ACC112 (cell line): Measurements from ENCODE around the gene UPK1A.

Source experiments
- H2AFZ ChIP-seq: fragments of 200-600 bp; sonication (generic); one replicate; pipeline ENCODE4 v1.6.0; 2017; ENCODE audit warnings: antibody characterized with exemption, low read length; ENCODE audit not compliant: unreplicated experiment
- H3K27ac ChIP-seq: fragments of 200-600 bp; sonication (generic); 2 replicates; pipeline ENCODE4 v1.5.1; 2014; ENCODE audit warnings: low read depth, mild to moderate bottlenecking, antibody characterized with exemption, low read length, moderate library complexity
- H3K27me3 ChIP-seq: fragments of 200-600 bp; sonication (generic); 2 replicates; pipeline ENCODE4 v1.6.1; 2014; ENCODE audit warnings: mild to moderate bottlenecking, antibody characterized with exemption, low read length, moderate library complexity, mixed read lengths; ENCODE audit not compliant: insufficient read depth
- H3K36me3 ChIP-seq: fragments of 200-600 bp; sonication (generic); 2 replicates; pipeline ENCODE4 v1.6.1; 2016; ENCODE audit warnings: mild to moderate bottlenecking, antibody characterized with exemption, low read length, moderate library complexity, mixed read lengths; ENCODE audit not compliant: insufficient read depth
- H3K4me1 ChIP-seq: fragments of 200-600 bp; sonication (generic); one replicate; pipeline ENCODE4 v1.6.1; 2016; ENCODE audit warnings: low read length, mixed read lengths; ENCODE audit not compliant: insufficient read depth, unreplicated experiment, control insufficient read depth
- H3K4me3 ChIP-seq: fragments of 200-600 bp; sonication (generic); 2 replicates; pipeline ENCODE4 v1.5.1; 2014; ENCODE audit warnings: mild to moderate bottlenecking, low read depth, low read length
- H3K79me2 ChIP-seq: fragments of 200-600 bp; sonication (generic); one replicate; pipeline ENCODE4 v1.6.0; 2016; ENCODE audit warnings: low read length; ENCODE audit not compliant: control insufficient read depth, unreplicated experiment, insufficient read depth

The UPK1A gene

GRCh38 chr19:35725216-35725861 is 59.0 kb downstream of the UPK1A start:
- Histone ChIP-seq H3K27ac (no peak overlapping the region), H2AFZ (no peak overlapping the region), H3K36me3 (peaks cover 5% of the 10 kb centered on the region; the same call in 1 of the 2 replicates)

GRCh38 chr19:35727053-35727955 is 61.0 kb downstream of the UPK1A start:
- Histone ChIP-seq H2AFZ (no peak overlapping the region), H3K4me1 (no peaks in the 10 kb centered on the region), H3K79me2 (no peaks in the 10 kb centered on the region), H3K36me3 (peaks cover 5% of the 10 kb centered on the region; the same call in 1 of the 2 replicates), H3K4me3 (no peak overlapping the region), H3K27me3 (no peaks in the 10 kb centered on the region), H3K27ac (no peak overlapping the region)

More at GRCh38 chr19:35725216-35725861, 59.0 kb downstream of the UPK1A start:
- Histone ChIP-seq H3K27me3 (no peaks in the 10 kb centered on the region), H3K79me2 (no peaks in the 10 kb centered on the region), H3K4me1 (no peaks in the 10 kb centered on the region), H3K4me3 (no peak overlapping the region)
